Progenitor cell of endocrine pancreas (in vitro differentiated cells): ENCODE measurements around the gene ATXN7L3B. TPM values are rescaled to one million over a fixed set of nuclear protein-coding genes. Genes with fewer than 3 reads are reported as not detected.
"Not testable (repeated sequence)": the region's sequence is repeated elsewhere in the genome, so short reads cannot be mapped to it uniquely, and the experiment has no call there.

ENCODE experiments used
- DNase-seq: peaks from one replicate; pipeline ENCODE4 v3.0.0; 2021; ENCODE audit warnings: low spot score; ENCODE audit not compliant: unreplicated experiment
- H3K27ac Mint-ChIP-seq: 2 replicates; pipeline ENCODE4 v1.8.0; 2021; ENCODE audit warnings: mild to moderate bottlenecking, moderate library complexity, mixed read lengths
- H3K27me3 Mint-ChIP-seq: 2 replicates; pipeline ENCODE4 v1.8.0; 2021; ENCODE audit warnings: mixed read lengths
- H3K36me3 Mint-ChIP-seq: 2 replicates; pipeline ENCODE4 v1.8.0; 2022; ENCODE audit warnings: mixed read lengths; ENCODE audit not compliant: insufficient read depth
- H3K4me1 Mint-ChIP-seq: 2 replicates; pipeline ENCODE4 v1.8.0; 2021; ENCODE audit warnings: low read depth, mixed read lengths
- H3K4me3 Mint-ChIP-seq: 2 replicates; pipeline ENCODE4 v1.8.0; 2021; ENCODE audit warnings: low read depth, mild to moderate bottlenecking, moderate library complexity, mixed read lengths
- H3K9me3 Mint-ChIP-seq: 2 replicates; pipeline ENCODE4 v1.8.0; 2021; ENCODE audit warnings: low read depth, mixed read lengths
- total RNA-seq: library from RNA; stranded (reverse); gene quantifications from 2 replicates; pipeline ENCODE4 v1.2.1, GENCODE V29; 2021
- TF ChIP-seq, protein P1 (sequence below): fragments of 200-600 bp; sonication (generic); IDR thresholded peaks from one replicate; pipeline ENCODE4 v1.5.0; 2021; ENCODE audit warnings: antibody characterized with exemption, mild to moderate bottlenecking; ENCODE audit not compliant: unreplicated experiment

Gene ATXN7L3B
- total RNA-seq, 1 donor from 2014 or later: 75.3 TPM

GRCh38 chr12:74499192-74499591 is 38.4 kb upstream of the ATXN7L3B start:
- Mint-ChIP-seq H3K9me3 (peaks cover 3% of the 10 kb centered on the region), H3K4me1 (no peaks in the 10 kb centered on the region), H3K4me3 (no peak overlapping the region), H3K27ac (no peak overlapping the region), H3K27me3 (no peaks in the 10 kb centered on the region), H3K36me3 (peaks cover 2% of the 10 kb centered on the region)
- no peak for DNase-seq
- TF ChIP-seq, protein P1, sequence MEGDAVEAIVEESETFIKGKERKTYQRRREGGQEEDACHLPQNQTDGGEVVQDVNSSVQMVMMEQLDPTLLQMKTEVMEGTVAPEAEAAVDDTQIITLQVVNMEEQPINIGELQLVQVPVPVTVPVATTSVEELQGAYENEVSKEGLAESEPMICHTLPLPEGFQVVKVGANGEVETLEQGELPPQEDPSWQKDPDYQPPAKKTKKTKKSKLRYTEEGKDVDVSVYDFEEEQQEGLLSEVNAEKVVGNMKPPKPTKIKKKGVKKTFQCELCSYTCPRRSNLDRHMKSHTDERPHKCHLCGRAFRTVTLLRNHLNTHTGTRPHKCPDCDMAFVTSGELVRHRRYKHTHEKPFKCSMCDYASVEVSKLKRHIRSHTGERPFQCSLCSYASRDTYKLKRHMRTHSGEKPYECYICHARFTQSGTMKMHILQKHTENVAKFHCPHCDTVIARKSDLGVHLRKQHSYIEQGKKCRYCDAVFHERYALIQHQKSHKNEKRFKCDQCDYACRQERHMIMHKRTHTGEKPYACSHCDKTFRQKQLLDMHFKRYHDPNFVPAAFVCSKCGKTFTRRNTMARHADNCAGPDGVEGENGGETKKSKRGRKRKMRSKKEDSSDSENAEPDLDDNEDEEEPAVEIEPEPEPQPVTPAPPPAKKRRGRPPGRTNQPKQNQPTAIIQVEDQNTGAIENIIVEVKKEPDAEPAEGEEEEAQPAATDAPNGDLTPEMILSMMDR: no peak

- not testable (repeated sequence) for H3K27me3 Mint-ChIP-seq, H3K9me3 Mint-ChIP-seq, DNase-seq, H3K36me3 Mint-ChIP-seq, H3K4me1 Mint-ChIP-seq
- H3K27ac Mint-ChIP-seq: peak overlapping the region; percentile 82
- peak overlapping the region; percentile 72 for H3K4me3 Mint-ChIP-seq
Measured at GRCh38 chr12:74508873-74509657, 28.6 kb upstream of the ATXN7L3B start.

DNA sequence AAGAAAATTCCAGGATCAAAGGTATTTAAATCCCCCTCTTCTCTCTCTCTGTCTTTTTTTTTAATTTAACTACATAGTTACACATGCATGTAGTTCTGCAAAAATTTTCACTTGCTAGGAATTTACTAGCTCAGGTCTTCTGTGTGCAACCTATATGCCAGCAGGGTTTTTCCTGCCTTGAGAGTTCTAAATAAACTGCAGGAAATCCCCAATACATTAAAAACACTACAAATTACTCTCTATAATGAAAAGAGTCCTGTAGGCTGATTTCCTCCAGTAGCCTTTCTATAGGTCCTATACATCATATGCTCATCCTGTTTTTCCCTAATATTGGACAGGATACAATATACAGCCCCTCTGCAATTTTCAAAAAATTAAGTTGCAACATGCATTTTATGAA is 27.7 kb upstream of the ATXN7L3B start:
- H3K4me1 Mint-ChIP-seq: no peaks in the 10 kb centered on the region
- H3K36me3 Mint-ChIP-seq: no peaks in the 10 kb centered on the region
- no peak overlapping the region for H3K4me3 Mint-ChIP-seq
- TF ChIP-seq, protein P1: no peak
- DNase-seq: no peak
- H3K9me3 Mint-ChIP-seq: peaks cover 3% of the 10 kb centered on the region
- H3K27me3 Mint-ChIP-seq: no peaks in the 10 kb centered on the region
- H3K27ac Mint-ChIP-seq: no peak overlapping the region

DNA sequence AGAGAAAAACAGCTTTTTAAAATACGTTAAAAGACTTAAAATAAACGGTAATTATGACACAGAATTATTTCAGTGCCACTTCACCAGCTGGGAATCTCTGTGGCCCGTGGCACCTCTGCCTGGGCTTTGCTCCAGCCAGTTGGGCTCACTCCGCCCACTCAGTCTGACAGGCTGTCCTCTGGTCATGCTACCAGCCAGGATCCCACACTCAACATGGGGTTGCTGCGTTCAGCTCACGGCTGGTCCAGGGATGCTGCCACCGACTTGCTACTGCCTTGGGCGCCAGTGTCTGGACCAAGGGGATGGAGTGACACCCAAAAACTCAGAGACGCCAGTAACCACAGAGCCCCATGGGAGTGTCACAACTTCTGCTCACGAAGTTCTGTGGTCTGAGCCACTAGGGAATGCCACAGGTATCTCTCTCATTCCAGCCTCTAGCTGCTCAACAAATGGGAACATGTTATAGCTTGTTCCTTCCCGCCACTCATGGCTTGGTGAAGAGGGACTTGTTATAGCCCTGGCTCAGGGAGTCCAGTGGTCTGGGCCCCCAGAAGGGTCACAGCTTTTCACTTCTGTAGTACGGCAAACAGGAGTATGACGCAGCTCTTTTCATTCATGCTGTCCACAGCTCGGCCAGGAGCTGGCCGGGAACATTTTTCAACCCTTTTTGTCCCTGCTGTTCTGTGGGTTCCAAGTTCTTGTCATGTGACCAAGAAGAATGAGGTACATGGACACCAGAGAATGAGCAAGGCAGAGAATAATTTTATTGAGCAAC is 23.4 kb upstream of the ATXN7L3B start:
- Mint-ChIP-seq H3K4me3 (no peak overlapping the region), H3K9me3 (peaks cover under 1% of the 10 kb centered on the region), H3K27ac (no peak overlapping the region), H3K36me3 (no peaks in the 10 kb centered on the region), H3K4me1 (peaks cover 1% of the 10 kb centered on the region), H3K27me3 (no peaks in the 10 kb centered on the region)
- TF ChIP-seq, protein P1: no peak
- no peak for DNase-seq

- TF ChIP-seq, protein P1: no peak
- Mint-ChIP-seq H3K36me3 (no peaks in the 10 kb centered on the region), H3K9me3 (no peaks in the 10 kb centered on the region)
Measured at GRCh38 chr12:74515849-74516248, 21.8 kb upstream of the ATXN7L3B start.

More at GRCh38 chr12:74515849-74516248, 21.8 kb upstream of the ATXN7L3B start:
- DNase-seq: no peak
- H3K4me3 Mint-ChIP-seq: no peak overlapping the region
- no peaks in the 10 kb centered on the region for H3K27me3 Mint-ChIP-seq
- peaks cover 1% of the 10 kb centered on the region for H3K4me1 Mint-ChIP-seq
- H3K27ac Mint-ChIP-seq: no peak overlapping the region
